HEK293T (cell line): ENCODE results near the gene RAB1A.

Experiments used
- CTCF ChIA-PET: fragments of 350-600 bp; formaldehyde crosslinking; extraction: SDS; loops from one replicate; lab custom pipeline; 2021; ENCODE audit warnings: antibody characterized with exemption, inconsistent platforms; lab: Yijun Ruan, JAX
- POLR2A ChIA-PET: fragments of 350-600 bp; formaldehyde crosslinking; extraction: SDS; loops from one replicate; lab custom pipeline; 2020; ENCODE audit warnings: antibody characterized with exemption, inconsistent platforms; lab: Yijun Ruan, JAX
- DNase-seq: peaks from one replicate; pipeline ENCODE4 v3.0.0; 2012; ENCODE audit warnings: mixed read lengths; ENCODE audit errors: extremely low spot score
- ARNT ChIP-seq: fragments of 450-650 bp; IDR thresholded peaks from 2 replicates; pipeline ENCODE4 v1.6.1; 2017; ENCODE audit warnings: mild to moderate bottlenecking
- BHLHE40 ChIP-seq: fragments of 450-650 bp; IDR thresholded peaks from 2 replicates; pipeline ENCODE4 v1.6.1; 2016; ENCODE audit warnings: mild to moderate bottlenecking, moderate library complexity, borderline replicate concordance
- CTBP1 ChIP-seq: fragments of 450-650 bp; IDR thresholded peaks from 2 replicates; pipeline ENCODE4 v1.6.1; 2016; ENCODE audit warnings: borderline replicate concordance
- ELF4 ChIP-seq: fragments of 450-650 bp; IDR thresholded peaks from 2 replicates; pipeline ENCODE4 v1.6.1; 2017; ENCODE audit warnings: antibody characterized with exemption
- FOXA1 ChIP-seq: fragments of 450-650 bp; IDR thresholded peaks from 2 replicates; pipeline ENCODE4 v1.6.1; 2016; ENCODE audit warnings: mild to moderate bottlenecking
- FOXK2 ChIP-seq: fragments of 450-650 bp; IDR thresholded peaks from 2 replicates; pipeline ENCODE4 v1.6.1; 2016; ENCODE audit warnings: mild to moderate bottlenecking
- FOXM1 ChIP-seq: fragments of 450-650 bp; IDR thresholded peaks from 2 replicates; pipeline ENCODE4 v1.6.1; 2017; ENCODE audit warnings: mild to moderate bottlenecking, borderline replicate concordance
- HDGF ChIP-seq: fragments of 450-650 bp; IDR thresholded peaks from 2 replicates; pipeline ENCODE4 v1.6.1; 2017; ENCODE audit warnings: antibody characterized with exemption, borderline replicate concordance
- L3MBTL2 ChIP-seq: fragments of 450-650 bp; conservative IDR thresholded peaks from 2 replicates; pipeline ENCODE4 v1.6.1; 2016; ENCODE audit warnings: mild to moderate bottlenecking
- LEF1 ChIP-seq: fragments of 450-650 bp; IDR thresholded peaks from 2 replicates; pipeline ENCODE4 v1.6.1; 2017; ENCODE audit warnings: mild to moderate bottlenecking, borderline replicate concordance
- NFRKB ChIP-seq: fragments of 450-650 bp; IDR thresholded peaks from 2 replicates; pipeline ENCODE4 v1.6.1; 2016; ENCODE audit warnings: mild to moderate bottlenecking, moderate library complexity
- PKNOX1 ChIP-seq: fragments of 450-650 bp; IDR thresholded peaks from 2 replicates; pipeline ENCODE4 v1.6.1; 2016
- SP1 ChIP-seq: fragments of 450-650 bp; IDR thresholded peaks from 2 replicates; pipeline ENCODE4 v1.6.1; 2017
- SUZ12 ChIP-seq: fragments of 450-650 bp; IDR thresholded peaks from 2 replicates; pipeline ENCODE4 v1.6.1; 2016; ENCODE audit warnings: mild to moderate bottlenecking
- TARDBP ChIP-seq: fragments of 450-650 bp; IDR thresholded peaks from 2 replicates; pipeline ENCODE4 v1.6.1; 2016
- ZNF384 ChIP-seq: fragments of 450-650 bp; IDR thresholded peaks from 2 replicates; pipeline ENCODE4 v1.6.1; 2016

Gene RAB1A

GRCh38 chr2:65054749-65055421, 75.0 kb downstream of the RAB1A start:
- DNase-seq: no peak
- TF ChIP-seq PKNOX1 (no peak), FOXM1 (no peak), CTBP1 (no peak), ELF4 (no peak), FOXK2 (no peak), SP1 (no peak), ZNF384 (no peak)
- ChIA-PET POLR2A (interaction anchor here (0.5 to 2.1 kb wide), 11 partner anchors 8 to 196 kb away, joined by 3 to 17 read pairs (median 3); partner anchors contain the start of gene RAB1A), CTCF (interaction anchor here (0.6 to 1.7 kb wide), 3 partner anchors 10 to 429 kb away, joined by 3 to 8 read pairs (median 3); no protein-coding TSS in a partner anchor)

GRCh38 chr2:65053199-65053598, 76.7 kb downstream of the RAB1A start:
- DNase-seq: no peak
- POLR2A ChIA-PET: no interaction called here
- TF ChIP-seq ZNF384 (no peak), NFRKB (no peak), ARNT (no peak), FOXK2 (no peak), ELF4 (no peak), CTBP1 (no peak), HDGF (no peak), PKNOX1 (no peak), TARDBP (no peak), L3MBTL2 (no peak), LEF1 (no peak), SP1 (no peak), SUZ12 (no peak), BHLHE40 (no peak), FOXM1 (no peak), FOXA1 (no peak)
- CTCF ChIA-PET: interaction anchor here (1.4 kb wide), 1 partner anchor 135 kb away, joined by 4 read pairs; no protein-coding TSS in a partner anchor

GRCh38 chr2:65050931-65051330, 79.0 kb downstream of the RAB1A start:
- ChIA-PET POLR2A (no interaction called here), CTCF (no interaction called here)
- no peak for DNase-seq
- TF ChIP-seq FOXK2: no peak
- no peak for TF ChIP-seq ARNT
- TF ChIP-seq SUZ12: no peak
- no peak for TF ChIP-seq PKNOX1
- no peak for TF ChIP-seq FOXM1
- TF ChIP-seq ELF4: no peak
- no peak for TF ChIP-seq HDGF
- TF ChIP-seq BHLHE40: no peak
- no peak for TF ChIP-seq ZNF384
- TF ChIP-seq FOXA1: no peak
- TF ChIP-seq TARDBP: no peak

GRCh38 chr2:65049010-65049639, 80.8 kb downstream of the RAB1A start:
- ChIA-PET CTCF (interaction anchor here (0.7 kb wide), 1 partner anchor 131 kb away, joined by 5 read pairs; no protein-coding TSS in a partner anchor), POLR2A (interaction anchor here (1.2 kb wide), 1 partner anchor 131 kb away, joined by 7 read pairs; no protein-coding TSS in a partner anchor)
- TF ChIP-seq SP1 (no peak), BHLHE40 (no peak), PKNOX1 (no peak), FOXM1 (no peak), ARNT (no peak), L3MBTL2 (no peak), ZNF384 (no peak), LEF1 (no peak), SUZ12 (no peak), ELF4 (no peak), CTBP1 (no peak; the same call in 1 of the 2 replicates), FOXK2 (no peak), TARDBP (no peak), HDGF (no peak), NFRKB (no peak), FOXA1 (no peak)
- no peak for DNase-seq

GRCh38 chr2:65046633-65047407, 83.1 kb downstream of the RAB1A start:
- no peak for DNase-seq
- ChIA-PET CTCF (no interaction called here), POLR2A (interaction anchor here (0.8 to 3.2 kb wide), 2 partner anchors 9 to 53 kb away, joined by 3 to 17 read pairs; partner anchors contain the start of gene CEP68)
- TF ChIP-seq ARNT (no peak), ZNF384 (no peak), L3MBTL2 (no peak), HDGF (no peak), SP1 (no peak), ELF4 (no peak), LEF1 (no peak)
